DOHH2 (cell line): ENCODE data around the gene ZNF609.

Experiments
- H3F3A ChIP-seq: fragments of 200-600 bp; sonication (generic), shearing (Covaris generic); 2 replicates; pipeline ENCODE4 v1.6.0; 2016; ENCODE audit warnings: antibody characterized with exemption, mild to moderate bottlenecking; ENCODE audit not compliant: control insufficient read depth, insufficient read depth
- H3K27ac ChIP-seq: fragments of 200-600 bp; sonication (generic); 2 replicates; pipeline ENCODE4 v1.5.1; 2014; ENCODE audit warnings: low read depth, mild to moderate bottlenecking, low read length, moderate library complexity
- H3K27me3 ChIP-seq: fragments of 200-600 bp; sonication (generic); 2 replicates; pipeline ENCODE4 v1.6.1; 2014; ENCODE audit warnings: mild to moderate bottlenecking, low read length, mixed read lengths; ENCODE audit not compliant: control insufficient read depth
- H3K36me3 ChIP-seq: fragments of 200-600 bp; sonication (generic); 2 replicates; pipeline ENCODE4 v1.6.1; 2014; ENCODE audit warnings: mild to moderate bottlenecking, low read length, moderate library complexity, mixed read lengths; ENCODE audit not compliant: control insufficient read depth
- H3K4me1 ChIP-seq: fragments of 200-600 bp; sonication (generic); 2 replicates; pipeline ENCODE4 v1.6.1; 2014; ENCODE audit warnings: mild to moderate bottlenecking, low read length, mixed read lengths; ENCODE audit not compliant: control insufficient read depth
- H3K4me2 ChIP-seq: fragments of 200-600 bp; sonication (generic); 2 replicates; pipeline ENCODE4 v1.6.0; 2014; ENCODE audit warnings: mild to moderate bottlenecking, low read length, moderate library complexity
- H3K4me3 ChIP-seq: fragments of 200-600 bp; sonication (generic); 2 replicates; pipeline ENCODE4 v1.5.1; 2014; ENCODE audit warnings: mild to moderate bottlenecking, low read length, mixed read lengths
- H3K79me2 ChIP-seq: fragments of 200-600 bp; sonication (generic); 2 replicates; pipeline ENCODE4 v1.6.1; 2014; ENCODE audit warnings: mild to moderate bottlenecking, low read length, mixed read lengths; ENCODE audit not compliant: control insufficient read depth
- H3K9me2 ChIP-seq: fragments of 200-600 bp; sonication (generic); replicated peaks from 2 replicates; pipeline ENCODE4 v1.6.1; 2014; ENCODE audit warnings: mild to moderate bottlenecking, low read length, mixed read lengths; ENCODE audit not compliant: control insufficient read depth
- H3K9me3 ChIP-seq: fragments of 200-600 bp; sonication (generic); 2 replicates; pipeline ENCODE4 v1.6.1; 2014; ENCODE audit warnings: antibody characterized with exemption, low read length, mixed read lengths; ENCODE audit not compliant: control insufficient read depth, insufficient read depth
- H4K20me1 ChIP-seq: fragments of 200-600 bp; sonication (generic); 2 replicates; pipeline ENCODE4 v1.6.0; 2014; ENCODE audit warnings: low read depth, mild to moderate bottlenecking, antibody characterized with exemption, low read length, moderate library complexity; ENCODE audit not compliant: control insufficient read depth, insufficient read depth
- CTCF ChIP-seq: fragments of 200-600 bp; sonication (generic); IDR thresholded peaks from one replicate; pipeline ENCODE4 v1.5.1; 2014; ENCODE audit warnings: antibody characterized with exemption, mild to moderate bottlenecking, low read depth, low read length; ENCODE audit not compliant: poor library complexity, severe bottlenecking
- EZH2phosphoT487 ChIP-seq: fragments of 200-600 bp; sonication (generic); IDR thresholded peaks from 2 replicates; pipeline ENCODE4 v1.6.1; 2017; ENCODE audit warnings: borderline replicate concordance, mild to moderate bottlenecking, antibody characterized with exemption, low read length, moderate library complexity, mixed read lengths

Gene ZNF609

GRCh38 chr15:64647367-64647766 lies 187.0 kb downstream of the ZNF609 start:
- Histone ChIP-seq H4K20me1 (no peaks in the 10 kb centered on the region), H3K4me1 (peaks cover 32% of the 10 kb centered on the region), H3K4me2 (no peak overlapping the region), H3K27me3 (no peaks in the 10 kb centered on the region), H3K79me2 (peaks cover under 1% of the 10 kb centered on the region; the same call in 1 of the 2 replicates), H3K9me3 (no peaks in the 10 kb centered on the region), H3K4me3 (no peak overlapping the region), H3K27ac (no peak overlapping the region), H3K36me3 (no peaks in the 10 kb centered on the region), H3K9me2 (no peaks in the 10 kb centered on the region), H3F3A (peaks cover 9% of the 10 kb centered on the region)
- no peak for TF ChIP-seq EZH2phosphoT487
- no peak for TF ChIP-seq CTCF

- TF ChIP-seq EZH2phosphoT487 (no peak), CTCF (no peak)
- Histone ChIP-seq H3K4me1 (peaks cover 35% of the 10 kb centered on the region), H3K27ac (no peak overlapping the region), H3K9me2 (no peaks in the 10 kb centered on the region), H3K36me3 (no peaks in the 10 kb centered on the region), H3K4me3 (no peak overlapping the region), H3K9me3 (no peaks in the 10 kb centered on the region), H3K27me3 (no peaks in the 10 kb centered on the region), H3K79me2 (peaks cover 5% of the 10 kb centered on the region; the same call in 1 of the 2 replicates), H4K20me1 (no peaks in the 10 kb centered on the region), H3K4me2 (no peak overlapping the region; the same call in 1 of the 2 replicates), H3F3A (peaks cover 9% of the 10 kb centered on the region)
Measured at GRCh38 chr15:64650552-64650951, 190.2 kb downstream of the ZNF609 start.

GRCh38 chr15:64651601-64652191 lies 191.3 kb downstream of the ZNF609 start:
- H3K4me1 ChIP-seq: peaks cover 35% of the 10 kb centered on the region
- H4K20me1 ChIP-seq: no peaks in the 10 kb centered on the region
- H3K27ac ChIP-seq: peak overlapping the region; percentile 59
- H3F3A ChIP-seq: peaks cover 9% of the 10 kb centered on the region
- H3K27me3 ChIP-seq: no peaks in the 10 kb centered on the region
- peaks cover 5% of the 10 kb centered on the region; the same call in 1 of the 2 replicates for H3K79me2 ChIP-seq
- no peaks in the 10 kb centered on the region for H3K9me2 ChIP-seq
- H3K4me2 ChIP-seq: peak overlapping the region; percentile 87
- no peaks in the 10 kb centered on the region for H3K9me3 ChIP-seq
- peak overlapping the region; percentile 60 for H3K4me3 ChIP-seq
- H3K36me3 ChIP-seq: no peaks in the 10 kb centered on the region
- TF ChIP-seq EZH2phosphoT487: no peak

- H3K9me2 ChIP-seq: no peaks in the 10 kb centered on the region
- H3K27me3 ChIP-seq: no peaks in the 10 kb centered on the region
- H3K79me2 ChIP-seq: peaks cover 5% of the 10 kb centered on the region; the same call in 1 of the 2 replicates
- peak; percentile 52 for TF ChIP-seq CTCF
- no peak for TF ChIP-seq EZH2phosphoT487
- H3K9me3 ChIP-seq: no peaks in the 10 kb centered on the region
- H3K27ac ChIP-seq: no peak overlapping the region
- H4K20me1 ChIP-seq: no peaks in the 10 kb centered on the region
- no peak overlapping the region for H3K4me3 ChIP-seq
- peaks cover 25% of the 10 kb centered on the region for H3K4me1 ChIP-seq
- H3K36me3 ChIP-seq: no peaks in the 10 kb centered on the region
- no peak overlapping the region for H3K4me2 ChIP-seq
- peaks cover 9% of the 10 kb centered on the region for H3F3A ChIP-seq
Measured at GRCh38 chr15:64653757-64654156, 193.4 kb downstream of the ZNF609 start.
